ENCODE results near the gene JUNB.

DNA sequence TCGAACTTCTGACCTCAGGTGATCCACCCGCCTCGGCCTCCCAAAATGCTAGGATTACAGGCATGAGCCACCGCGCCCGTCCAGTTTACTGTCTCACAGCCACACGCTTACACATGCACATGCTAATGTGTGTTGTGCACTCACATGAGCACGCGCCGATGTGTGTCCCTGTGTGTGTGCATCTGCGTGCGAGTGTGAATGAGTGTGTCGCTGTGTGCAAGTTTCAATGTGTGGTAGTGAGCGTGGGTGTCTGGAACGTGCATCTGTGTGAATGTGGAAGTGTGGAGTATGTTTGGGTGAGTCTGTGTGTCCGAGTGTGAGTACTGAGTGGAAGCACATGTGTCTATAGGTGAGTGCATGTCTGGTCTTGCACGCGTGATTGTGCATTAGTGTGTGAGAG is 51.2 kb downstream of the JUNB start:
- TF ChIP-seq, protein P1, sequence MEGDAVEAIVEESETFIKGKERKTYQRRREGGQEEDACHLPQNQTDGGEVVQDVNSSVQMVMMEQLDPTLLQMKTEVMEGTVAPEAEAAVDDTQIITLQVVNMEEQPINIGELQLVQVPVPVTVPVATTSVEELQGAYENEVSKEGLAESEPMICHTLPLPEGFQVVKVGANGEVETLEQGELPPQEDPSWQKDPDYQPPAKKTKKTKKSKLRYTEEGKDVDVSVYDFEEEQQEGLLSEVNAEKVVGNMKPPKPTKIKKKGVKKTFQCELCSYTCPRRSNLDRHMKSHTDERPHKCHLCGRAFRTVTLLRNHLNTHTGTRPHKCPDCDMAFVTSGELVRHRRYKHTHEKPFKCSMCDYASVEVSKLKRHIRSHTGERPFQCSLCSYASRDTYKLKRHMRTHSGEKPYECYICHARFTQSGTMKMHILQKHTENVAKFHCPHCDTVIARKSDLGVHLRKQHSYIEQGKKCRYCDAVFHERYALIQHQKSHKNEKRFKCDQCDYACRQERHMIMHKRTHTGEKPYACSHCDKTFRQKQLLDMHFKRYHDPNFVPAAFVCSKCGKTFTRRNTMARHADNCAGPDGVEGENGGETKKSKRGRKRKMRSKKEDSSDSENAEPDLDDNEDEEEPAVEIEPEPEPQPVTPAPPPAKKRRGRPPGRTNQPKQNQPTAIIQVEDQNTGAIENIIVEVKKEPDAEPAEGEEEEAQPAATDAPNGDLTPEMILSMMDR (IDR thresholded peaks at IDR 0.05; ENCODE audit: insufficient read depth, low read depth, low read length) = no peak
- no peak for TF ChIP-seq EZH2 (IDR thresholded peaks at IDR 0.05; ENCODE audit: insufficient read depth, low read length)

Measured in astrocyte (in vitro differentiated cells and primary cell).